GM12875 (cell line): Measurements from ENCODE around the gene METAP1.
"Not testable (repeated sequence)": the region's sequence is repeated elsewhere in the genome, so short reads cannot be mapped to it uniquely, and the experiment has no call there.

Source experiments
- H3K4me3 ChIP-seq: one replicate; pipeline ENCODE4 v1.5.1; 2011; ENCODE audit warnings: low read depth, low read length, control low read depth
- TF ChIP-seq, protein P1 (sequence below): IDR thresholded peaks from 2 replicates; pipeline ENCODE4 v1.5.1; 2011; ENCODE audit warnings: low read depth, mild to moderate bottlenecking, control low read depth, inconsistent platforms, low read length, moderate library complexity, borderline replicate concordance; ENCODE audit not compliant: insufficient read depth

Gene METAP1

DNA sequence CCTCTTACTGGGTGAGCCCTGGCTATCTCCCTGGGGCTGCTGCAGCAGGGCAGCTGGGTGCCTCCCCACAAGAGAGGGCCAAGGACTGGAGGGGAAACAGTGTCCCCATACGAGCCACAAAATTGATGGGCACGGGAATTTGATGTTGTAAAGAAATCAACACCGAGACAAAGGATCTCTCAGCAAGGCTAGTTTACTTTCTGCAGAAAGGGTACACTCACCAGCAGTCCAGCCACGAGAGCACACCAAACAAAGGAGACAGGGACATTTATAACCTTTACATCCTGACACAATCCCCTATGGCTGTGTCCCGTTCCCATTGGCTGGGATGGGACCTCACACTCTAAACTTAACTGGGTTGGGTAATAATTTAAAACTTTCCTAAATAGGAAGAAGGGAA lies 25.9 kb downstream of the METAP1 start:
- no peak overlapping the region for H3K4me3 ChIP-seq
- TF ChIP-seq, protein P1, sequence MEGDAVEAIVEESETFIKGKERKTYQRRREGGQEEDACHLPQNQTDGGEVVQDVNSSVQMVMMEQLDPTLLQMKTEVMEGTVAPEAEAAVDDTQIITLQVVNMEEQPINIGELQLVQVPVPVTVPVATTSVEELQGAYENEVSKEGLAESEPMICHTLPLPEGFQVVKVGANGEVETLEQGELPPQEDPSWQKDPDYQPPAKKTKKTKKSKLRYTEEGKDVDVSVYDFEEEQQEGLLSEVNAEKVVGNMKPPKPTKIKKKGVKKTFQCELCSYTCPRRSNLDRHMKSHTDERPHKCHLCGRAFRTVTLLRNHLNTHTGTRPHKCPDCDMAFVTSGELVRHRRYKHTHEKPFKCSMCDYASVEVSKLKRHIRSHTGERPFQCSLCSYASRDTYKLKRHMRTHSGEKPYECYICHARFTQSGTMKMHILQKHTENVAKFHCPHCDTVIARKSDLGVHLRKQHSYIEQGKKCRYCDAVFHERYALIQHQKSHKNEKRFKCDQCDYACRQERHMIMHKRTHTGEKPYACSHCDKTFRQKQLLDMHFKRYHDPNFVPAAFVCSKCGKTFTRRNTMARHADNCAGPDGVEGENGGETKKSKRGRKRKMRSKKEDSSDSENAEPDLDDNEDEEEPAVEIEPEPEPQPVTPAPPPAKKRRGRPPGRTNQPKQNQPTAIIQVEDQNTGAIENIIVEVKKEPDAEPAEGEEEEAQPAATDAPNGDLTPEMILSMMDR: no peak

DNA sequence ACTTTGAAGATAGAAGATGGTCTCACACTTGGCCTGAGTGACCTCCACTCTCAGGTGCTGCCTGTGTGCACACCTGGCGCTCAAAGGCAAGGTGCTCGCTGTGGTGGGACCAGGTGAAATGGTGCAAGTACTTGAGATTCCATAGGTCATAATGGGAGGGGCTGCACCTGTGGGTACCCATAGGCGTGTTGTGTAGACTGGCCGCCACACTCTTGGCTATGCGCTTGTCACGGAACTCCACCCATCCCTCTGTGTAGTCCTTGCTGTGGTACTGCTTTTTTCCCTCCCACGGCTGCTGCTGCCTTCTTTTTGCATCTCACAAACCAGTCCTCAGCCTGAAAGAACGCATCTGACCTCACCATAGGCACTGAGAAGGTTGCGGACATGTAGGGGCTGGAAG lies 27.0 kb downstream of the METAP1 start:
- TF ChIP-seq, protein P1: no peak
- H3K4me3 ChIP-seq: no peak overlapping the region

DNA sequence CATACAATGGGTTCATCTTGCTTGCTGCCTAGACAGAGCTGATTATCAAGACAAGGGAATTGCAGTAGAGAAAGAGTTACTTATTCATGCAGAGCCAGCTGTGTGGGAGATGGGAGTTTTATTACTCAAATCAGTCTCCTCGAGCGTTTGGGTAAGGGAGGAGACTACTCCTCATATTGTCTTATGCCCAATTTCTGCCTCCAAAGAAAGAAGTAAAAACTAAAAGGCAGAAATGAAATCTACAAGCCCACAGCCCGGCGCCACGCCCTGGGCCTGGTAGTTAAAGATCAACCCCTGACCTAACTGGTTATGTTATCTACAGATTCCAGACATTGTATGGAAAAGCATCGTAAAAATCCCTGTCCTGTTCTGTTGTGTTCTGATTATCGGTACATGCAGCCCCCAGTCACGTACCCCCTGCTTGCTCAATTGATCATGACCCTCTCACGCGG lies 28.3 kb downstream of the METAP1 start:
- H3K4me3 ChIP-seq: not testable (repeated sequence)

DNA sequence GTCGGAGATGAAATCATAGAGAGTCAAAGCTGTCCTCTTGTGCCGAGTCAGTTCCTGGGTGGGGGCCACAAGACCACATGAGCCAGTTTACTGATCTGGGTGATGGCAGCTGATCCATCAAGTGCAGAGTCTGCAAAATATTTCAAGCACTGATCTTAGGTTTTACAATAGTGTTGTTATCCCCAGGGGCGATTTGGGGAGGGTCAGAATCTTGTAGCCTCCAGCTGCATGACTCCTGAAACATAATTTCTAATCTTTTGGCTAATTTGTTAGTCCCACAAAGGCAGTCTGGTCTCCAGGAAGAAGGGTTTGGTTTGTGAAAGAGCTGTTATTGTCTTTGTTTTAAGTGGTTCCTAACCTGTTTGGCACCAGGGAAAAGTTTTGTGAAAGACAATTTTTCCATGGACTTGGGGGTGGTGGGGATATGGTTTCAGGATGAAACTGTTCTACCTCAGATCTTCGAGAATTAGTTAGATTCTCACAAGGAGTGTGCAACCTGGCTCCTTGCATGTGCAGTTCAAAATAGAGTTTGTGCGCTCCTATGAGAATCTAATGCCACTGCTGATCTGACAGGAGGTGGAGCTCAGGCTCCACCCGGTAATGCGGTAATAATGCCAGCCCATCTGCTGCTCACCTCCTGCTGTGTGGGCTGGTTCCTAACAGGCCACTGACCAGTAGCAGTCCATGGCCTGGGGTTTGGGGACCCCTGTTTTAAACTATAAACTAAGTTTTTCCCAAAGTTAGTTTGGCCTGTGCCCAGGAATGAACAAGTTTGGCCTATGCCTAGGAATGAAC lies 29.2 kb downstream of the METAP1 start:
- H3K4me3 ChIP-seq: no peak overlapping the region
- TF ChIP-seq, protein P1: no peak

DNA sequence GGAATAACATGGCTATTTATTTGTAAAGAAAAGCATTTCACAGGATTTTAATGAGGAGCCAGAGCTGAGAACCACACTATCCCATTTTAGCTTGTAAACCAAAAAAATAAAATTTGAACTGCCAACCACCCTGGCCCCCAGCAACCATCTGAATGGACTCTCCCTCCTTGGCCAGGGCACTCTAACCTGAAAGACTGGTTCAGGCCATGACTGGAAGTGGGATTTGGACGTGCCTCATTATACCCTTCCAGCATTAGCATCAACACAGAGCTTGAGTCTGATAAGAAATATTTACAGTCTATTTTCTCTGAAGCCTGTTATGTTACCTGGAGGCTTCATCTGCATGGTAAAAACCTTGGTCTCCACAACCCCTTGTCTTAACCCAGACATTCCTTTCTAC lies 30.0 kb downstream of the METAP1 start:
- H3K4me3 ChIP-seq: no peak overlapping the region
- TF ChIP-seq, protein P1: no peak

DNA sequence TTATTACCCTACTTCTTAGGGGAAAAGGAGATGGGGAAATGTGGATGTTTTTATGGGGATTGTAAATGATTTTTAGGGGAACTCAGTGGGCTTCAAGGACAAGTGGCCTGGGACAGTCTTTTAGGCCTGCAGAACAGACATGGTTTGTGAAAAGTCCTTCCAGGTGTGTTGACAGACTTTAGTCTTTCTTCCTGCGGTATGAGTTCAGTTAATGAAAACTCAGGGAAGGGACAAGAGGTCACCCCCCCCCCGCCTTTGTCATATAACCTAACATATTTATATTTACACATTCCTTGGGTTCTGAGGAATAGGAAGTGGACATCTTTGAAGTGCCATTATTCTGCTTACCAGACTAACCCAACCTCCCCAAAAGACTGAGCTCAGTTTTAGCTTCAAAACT lies 31.8 kb downstream of the METAP1 start:
- no peak overlapping the region for H3K4me3 ChIP-seq
- TF ChIP-seq, protein P1: no peak

DNA sequence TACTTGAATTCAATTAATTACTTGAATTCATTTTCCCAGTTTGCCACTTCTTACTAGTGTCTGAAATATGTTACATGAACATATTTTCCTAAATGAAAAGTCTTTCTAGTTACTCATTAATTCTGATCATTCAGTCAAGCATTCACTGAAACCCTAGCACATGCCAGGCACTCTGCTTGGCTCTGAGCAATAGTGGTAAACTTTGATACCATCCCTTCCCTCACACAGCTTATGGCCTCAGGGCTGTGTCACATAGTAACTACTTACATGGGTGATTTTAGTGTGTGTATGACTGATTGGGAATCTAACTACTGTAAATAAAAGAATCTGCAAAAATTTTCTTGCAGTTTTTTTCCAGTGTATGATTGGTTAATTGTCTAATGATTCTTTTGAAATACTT lies 32.7 kb downstream of the METAP1 start:
- TF ChIP-seq, protein P1: no peak
- no peak overlapping the region for H3K4me3 ChIP-seq
